Ishikawa (cell line): ENCODE measurements around the gene LMAN2L.

Source experiments
- CEBPB ChIP-seq: IDR thresholded peaks from 2 replicates; pipeline ENCODE4 v1.6.1; 2012
- CREB1 ChIP-seq: IDR thresholded peaks from 2 replicates; pipeline ENCODE4 v1.6.1; 2012; ENCODE audit warnings: low read depth
- EGR1 ChIP-seq: IDR thresholded peaks from 2 replicates; pipeline ENCODE4 v1.6.1; 2012
- EP300 ChIP-seq: IDR thresholded peaks from 2 replicates; pipeline ENCODE4 v1.6.1; 2012; ENCODE audit warnings: borderline replicate concordance
- FOXM1 ChIP-seq: IDR thresholded peaks from 2 replicates; pipeline ENCODE4 v1.6.1; 2012; ENCODE audit warnings: low read depth, borderline replicate concordance
- NFIC ChIP-seq: IDR thresholded peaks from 2 replicates; pipeline ENCODE4 v1.6.1; 2012
- RAD21 ChIP-seq: IDR thresholded peaks from 2 replicates; pipeline ENCODE4 v1.6.1; 2012; ENCODE audit warnings: low read depth
- REST ChIP-seq: IDR thresholded peaks from 2 replicates; pipeline ENCODE4 v1.6.1; 2012; ENCODE audit warnings: low read depth, mild to moderate bottlenecking
- TAF1 ChIP-seq: IDR thresholded peaks from 2 replicates; pipeline ENCODE4 v1.6.1; 2012; ENCODE audit warnings: low read depth, mild to moderate bottlenecking
- TCF12 ChIP-seq: IDR thresholded peaks from 2 replicates; pipeline ENCODE4 v1.6.1; 2012; ENCODE audit warnings: low read depth
- TEAD4 ChIP-seq: IDR thresholded peaks from 2 replicates; pipeline ENCODE4 v1.6.1; 2012
- USF1 ChIP-seq: IDR thresholded peaks from 2 replicates; pipeline ENCODE4 v1.6.1; 2012
- YY1 ChIP-seq: IDR thresholded peaks from 2 replicates; pipeline ENCODE4 v1.6.1; 2012; ENCODE audit warnings: low read depth
- ZBTB7A ChIP-seq: IDR thresholded peaks from 2 replicates; pipeline ENCODE4 v1.6.1; 2012; ENCODE audit warnings: low read depth
- TF ChIP-seq, protein P1 (sequence below): IDR thresholded peaks from 2 replicates; pipeline ENCODE4 v1.6.1; 2012

LMAN2L gene

DNA sequence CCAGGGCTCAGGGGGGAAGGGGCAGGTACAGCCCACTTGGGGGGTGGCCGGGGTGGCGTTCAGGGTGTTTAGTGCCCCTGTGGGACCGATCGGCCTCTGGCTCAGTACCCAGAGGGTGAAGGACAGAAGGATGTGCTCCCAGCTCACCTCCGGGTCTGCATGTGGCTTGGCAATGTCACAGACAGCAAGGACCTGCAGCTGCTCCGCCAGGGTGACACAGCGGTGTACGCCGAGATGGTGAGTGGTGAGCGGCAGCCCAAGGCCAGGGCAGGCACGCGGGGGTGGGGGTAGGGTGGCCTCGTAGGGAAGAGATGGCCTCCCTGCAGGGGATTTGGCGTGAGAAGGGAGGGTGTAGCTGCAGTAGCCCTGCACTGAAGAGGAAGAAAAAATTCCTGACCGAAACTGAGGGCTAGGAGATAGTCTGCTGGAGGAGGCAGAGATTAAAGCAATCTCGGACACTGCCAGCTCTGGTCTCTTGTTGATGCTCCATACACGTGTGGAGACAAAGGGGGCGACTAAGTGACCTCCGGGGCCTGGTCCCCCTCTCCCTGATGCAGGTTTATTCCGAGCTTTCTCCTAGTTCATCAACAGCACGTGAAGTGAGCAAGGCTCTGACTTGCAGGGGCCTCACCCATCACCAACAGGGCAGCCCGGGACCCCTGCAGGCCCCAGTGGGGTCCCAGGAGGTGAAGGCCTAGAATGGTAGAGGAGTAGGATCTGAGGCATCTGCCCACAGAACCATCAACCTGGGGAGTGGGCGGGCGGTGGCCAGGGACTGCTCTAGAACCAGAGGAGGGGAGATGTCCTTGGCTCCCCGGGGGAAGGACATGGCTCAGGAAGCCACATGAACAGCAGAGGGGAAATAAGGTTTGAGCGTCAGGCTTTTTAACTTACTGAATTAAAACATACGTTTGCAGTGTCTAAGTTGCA lies 51.9 kb downstream of the LMAN2L start:
- TF ChIP-seq TEAD4: no peak
- TF ChIP-seq CEBPB: no peak
- no peak for TF ChIP-seq FOXM1
- TF ChIP-seq ZBTB7A: no peak
- TF ChIP-seq EGR1: no peak
- no peak for TF ChIP-seq NFIC
- TF ChIP-seq, protein P1, sequence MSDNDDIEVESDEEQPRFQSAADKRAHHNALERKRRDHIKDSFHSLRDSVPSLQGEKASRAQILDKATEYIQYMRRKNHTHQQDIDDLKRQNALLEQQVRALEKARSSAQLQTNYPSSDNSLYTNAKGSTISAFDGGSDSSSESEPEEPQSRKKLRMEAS: no peak
- TF ChIP-seq CREB1: no peak
- TF ChIP-seq RAD21: no peak
- TF ChIP-seq EP300: no peak

- TF ChIP-seq REST: no peak
- peak; percentile 65 for TF ChIP-seq NFIC
Measured at GRCh38 chr2:96687266-96687665, 52.6 kb downstream of the LMAN2L start.

DNA sequence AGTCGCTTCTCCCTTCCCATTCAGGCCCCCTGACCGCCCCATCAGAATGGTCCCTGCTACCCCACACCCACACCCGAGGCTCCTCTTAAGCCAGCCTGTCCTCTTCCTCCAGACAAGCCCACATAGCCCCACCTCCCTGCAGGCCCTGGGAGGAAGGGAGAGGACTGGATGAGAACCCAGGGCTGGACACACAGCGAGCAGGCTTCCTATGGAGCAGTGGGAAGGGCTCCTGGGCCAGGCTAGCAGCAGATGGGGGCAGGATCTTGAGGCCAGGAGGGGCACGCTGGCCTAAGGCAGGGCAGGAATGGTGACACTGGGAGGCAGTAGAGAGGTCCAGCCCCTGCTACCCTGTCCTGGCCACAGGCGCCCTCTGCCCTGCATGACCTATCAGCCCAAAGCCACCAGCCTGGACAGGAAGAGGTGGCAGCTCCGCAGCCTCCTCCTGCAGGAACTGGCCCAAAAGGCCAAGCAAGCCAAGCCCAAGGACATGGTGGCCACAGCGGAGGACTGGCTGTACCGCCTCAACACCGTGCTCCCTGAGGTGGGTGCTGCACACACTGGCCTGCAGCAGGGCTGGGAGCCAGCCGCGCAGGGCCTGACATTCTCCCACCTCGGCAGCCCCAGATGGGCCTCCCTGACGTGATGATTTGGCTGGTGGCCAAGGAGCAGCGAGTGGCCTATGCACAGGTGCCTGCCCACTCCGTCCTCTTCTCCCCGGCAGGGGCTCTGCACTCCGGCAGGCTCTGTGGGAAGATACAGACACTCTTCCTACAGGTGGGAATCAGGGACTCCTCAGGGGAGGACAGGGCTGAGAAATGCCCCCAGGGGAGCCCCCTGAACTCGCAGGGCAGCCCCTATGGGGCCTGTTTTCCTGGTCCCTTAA lies 54.0 kb downstream of the LMAN2L start:
- TF ChIP-seq EP300: no peak
- TF ChIP-seq TCF12: no peak
- no peak for TF ChIP-seq CREB1
- no peak for TF ChIP-seq ZBTB7A
- TF ChIP-seq USF1: no peak
- TF ChIP-seq, protein P1: peak; percentile 34; the same call in 1 of the 2 replicates
- TF ChIP-seq TAF1: no peak
- TF ChIP-seq NFIC: peak; percentile 88
- no peak for TF ChIP-seq YY1
- TF ChIP-seq CEBPB: no peak

DNA sequence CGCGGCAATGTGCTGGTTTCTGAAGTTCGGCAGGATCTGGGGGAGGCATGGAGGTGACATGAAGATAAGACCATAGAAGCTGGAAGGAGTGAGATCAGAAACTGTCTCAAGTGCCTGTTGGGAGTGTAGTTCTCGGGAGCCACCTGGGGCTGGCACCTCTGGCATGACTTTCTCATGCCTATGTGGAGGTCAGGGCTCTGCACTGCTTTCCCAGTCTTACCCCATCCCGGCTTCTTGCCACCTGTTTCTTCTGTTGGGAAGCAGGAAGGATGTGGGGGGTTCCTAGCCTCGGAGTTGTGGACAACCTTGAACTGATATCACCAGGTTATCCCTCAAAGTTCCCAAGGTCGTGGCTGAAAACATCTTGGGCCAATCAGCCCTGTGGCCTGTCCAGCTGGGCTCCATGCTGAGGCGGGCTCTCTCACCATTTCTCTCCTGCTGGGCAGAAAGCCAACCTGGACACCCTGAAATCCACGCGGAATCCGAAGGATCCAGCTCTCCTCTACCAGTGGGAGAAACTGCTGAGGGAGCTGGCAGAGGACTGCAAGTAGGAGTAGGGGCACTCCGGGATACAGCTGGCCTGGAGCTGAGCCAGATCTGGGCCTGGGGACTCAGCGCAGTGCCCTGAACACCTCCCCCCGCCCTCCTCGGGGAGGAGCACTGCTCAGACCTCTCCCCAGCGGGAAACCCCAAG lies 54.8 kb downstream of the LMAN2L start:
- no peak for TF ChIP-seq CREB1
- TF ChIP-seq, protein P1: no peak
- TF ChIP-seq ZBTB7A: no peak
- no peak for TF ChIP-seq USF1
- no peak for TF ChIP-seq TCF12
- no peak for TF ChIP-seq RAD21
- no peak for TF ChIP-seq TAF1
- no peak for TF ChIP-seq EP300

DNA sequence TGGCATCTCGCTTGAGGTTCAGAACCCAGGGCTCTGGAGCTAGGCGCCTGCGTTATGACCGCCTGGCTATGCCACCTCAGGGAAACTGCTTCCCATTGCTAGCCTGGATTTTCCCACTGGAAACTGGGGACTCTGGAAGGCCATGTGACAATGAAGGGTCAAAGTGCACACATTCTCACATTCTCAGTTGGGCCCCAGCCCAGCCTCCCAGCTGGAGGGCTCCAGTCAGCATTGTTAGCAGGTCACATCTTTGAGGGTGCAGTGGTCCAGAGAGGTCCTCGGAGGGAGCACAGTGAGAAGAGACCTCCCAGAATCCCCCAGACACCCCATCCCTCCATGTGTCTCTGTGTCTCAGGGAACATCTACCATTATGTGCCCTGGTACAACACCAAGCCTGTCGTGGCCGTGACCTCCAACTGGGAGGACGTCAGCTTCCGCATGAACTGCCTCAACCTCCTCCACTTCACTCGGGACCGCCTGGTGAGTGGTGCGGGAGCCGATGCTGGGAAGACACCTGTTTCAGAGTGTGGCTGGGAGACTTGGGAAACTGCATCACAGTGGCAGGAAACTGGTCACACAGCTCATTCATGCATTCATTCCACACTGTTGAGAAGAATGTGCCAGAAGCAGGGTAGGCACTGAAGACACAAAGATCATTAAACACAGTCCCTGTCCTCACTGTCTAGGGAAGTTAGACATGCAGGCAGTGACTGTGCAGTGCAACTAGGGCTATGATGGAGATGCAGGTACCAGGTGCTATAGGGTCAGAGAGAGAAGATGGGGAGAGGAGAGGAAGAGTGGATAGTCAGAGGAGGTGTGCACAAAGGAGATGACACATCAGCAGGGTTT lies 55.7 kb downstream of the LMAN2L start:
- TF ChIP-seq, protein P1: no peak
- TF ChIP-seq RAD21: no peak
- TF ChIP-seq REST: no peak
- TF ChIP-seq ZBTB7A: no peak
- no peak for TF ChIP-seq EP300
- TF ChIP-seq TCF12: no peak
- no peak for TF ChIP-seq FOXM1
